ENCODE results near the gene NCOA4.
"Not testable (repeated sequence)": the region's sequence is repeated elsewhere in the genome, so short reads cannot be mapped to it uniquely, and the experiment has no call there.

NCOA4 gene

GRCh38 chr10:46030091-46030937, at the start of gene NCOA4:
NCOA4 (minus strand) TSS chr10:46030623; CDS start chr10:46016680, 13,943 bp downstream.
- DNase-seq (ENCODE audit: low spot score), result peak; percentile 97

GRCh38 chr10:46079831-46080585, 49.6 kb upstream of the NCOA4 start:
- no peak for DNase-seq (ENCODE audit: low spot score)

- no peak for DNase-seq (ENCODE audit: low spot score)
These were observed 47.4 kb upstream of the NCOA4 start for GRCh38 chr10:46077731-46078413.

- DNase-seq (ENCODE audit: low spot score), result no peak
These were observed 46.7 kb upstream of the NCOA4 start for GRCh38 chr10:46077141-46077554.

- no peak for DNase-seq (ENCODE audit: low spot score)
These were observed 45.4 kb upstream of the NCOA4 start for GRCh38 chr10:46075869-46076268.

GRCh38 chr10:46074196-46074946, 43.9 kb upstream of the NCOA4 start:
- no peak for DNase-seq (ENCODE audit: low spot score)

- no peak for DNase-seq (ENCODE audit: low spot score)
These were observed 43.1 kb upstream of the NCOA4 start for GRCh38 chr10:46073564-46073963.

- DNase-seq (ENCODE audit: low spot score), result no peak
These were observed 40.3 kb upstream of the NCOA4 start for GRCh38 chr10:46070749-46071148.

GRCh38 chr10:46069771-46070463, 39.5 kb upstream of the NCOA4 start:
- DNase-seq (ENCODE audit: low spot score), result no peak

GRCh38 chr10:46068905-46069304, 38.5 kb upstream of the NCOA4 start:
- DNase-seq (ENCODE audit: low spot score), result no peak

- DNase-seq (ENCODE audit: low spot score), result no peak
These were observed 37.7 kb upstream of the NCOA4 start for GRCh38 chr10:46068117-46068516.

GRCh38 chr10:46064269-46064817, 33.9 kb upstream of the NCOA4 start:
- DNase-seq (ENCODE audit: low spot score), result no peak

GRCh38 chr10:46062723-46063428, 32.5 kb upstream of the NCOA4 start:
- no peak for DNase-seq (ENCODE audit: low spot score)

GRCh38 chr10:46060706-46061105, 30.3 kb upstream of the NCOA4 start:
- DNase-seq (ENCODE audit: low spot score), result no peak

- DNase-seq (ENCODE audit: low spot score), result not testable (repeated sequence)
These were observed 27.5 kb upstream of the NCOA4 start for GRCh38 chr10:46057927-46058326.

GRCh38 chr10:46057038-46057437, 26.6 kb upstream of the NCOA4 start:
- no peak for DNase-seq (ENCODE audit: low spot score)

- DNase-seq (ENCODE audit: low spot score), result no peak
These were observed 25.3 kb upstream of the NCOA4 start for GRCh38 chr10:46055771-46056170.

- DNase-seq (ENCODE audit: low spot score), result no peak
These were observed 23.4 kb upstream of the NCOA4 start for GRCh38 chr10:46053534-46054434.

- DNase-seq (ENCODE audit: low spot score), result no peak
These were observed 22.5 kb upstream of the NCOA4 start for GRCh38 chr10:46052791-46053375.
